Upper lobe of right lung (tissue), 1 donor: ENCODE measurements around the gene FGF9. TPM values are rescaled to one million over a fixed set of nuclear protein-coding genes. Genes with fewer than 3 reads are reported as not detected.
A peak's percentile ranks its signal among the peaks of the same experiment; 100 is the strongest.

Source experiments
- ATAC-seq: fragments of 200-7000 bp; cut with Tn5 transposase; one replicate; pipeline ENCODE4 v1.9.1; 2020; ENCODE audit warnings: mild to moderate bottlenecking, moderate library complexity
- DNase-seq: peaks from one replicate; pipeline ENCODE4 v3.0.0-alpha.2; 2020
- H3K27ac ChIP-seq: fragments of 200-600 bp; one replicate; pipeline ENCODE4 v1.8.0; 2022
- H3K27me3 ChIP-seq: fragments of 200-600 bp; one replicate; pipeline ENCODE4 v1.8.0; 2022; ENCODE audit warnings: mild to moderate bottlenecking
- H3K36me3 ChIP-seq: fragments of 200-600 bp; one replicate; pipeline ENCODE4 v1.8.0; 2022
- H3K4me1 ChIP-seq: fragments of 200-600 bp; one replicate; pipeline ENCODE4 v1.8.0; 2022
- H3K4me3 ChIP-seq: fragments of 200-600 bp; one replicate; pipeline ENCODE4 v1.8.0; 2022; ENCODE audit warnings: mild to moderate bottlenecking
- H3K9me3 ChIP-seq: fragments of 200-600 bp; one replicate; pipeline ENCODE4 v1.8.0; 2022
- intact Hi-C: fragments of 100-400 bp; cut with DNase I; formaldehyde crosslinking; loops from one replicate; pipeline ENCODE4 v1.11.0; 2022
- total RNA-seq: library from RNA; stranded (reverse); fragmentation: NEBNext Ultra II Directional; extraction: Animal tissue kit (Norgen Biotek cat#: 25700); gene quantifications from one replicate; pipeline ENCODE4 v1.2.1, GENCODE V29; 2021
- TF ChIP-seq, protein P1 (sequence below): fragments of 200-600 bp; IDR thresholded peaks from one replicate; pipeline ENCODE4 v1.8.0; 2022; ENCODE audit warnings: antibody characterized with exemption
- donor health status: DM: no; HTN: yes; CAD: no; lungs with severe emphysema.

FGF9 gene
- total RNA-seq, 1 donor from 2014 or later, result 2.7 TPM

DNA sequence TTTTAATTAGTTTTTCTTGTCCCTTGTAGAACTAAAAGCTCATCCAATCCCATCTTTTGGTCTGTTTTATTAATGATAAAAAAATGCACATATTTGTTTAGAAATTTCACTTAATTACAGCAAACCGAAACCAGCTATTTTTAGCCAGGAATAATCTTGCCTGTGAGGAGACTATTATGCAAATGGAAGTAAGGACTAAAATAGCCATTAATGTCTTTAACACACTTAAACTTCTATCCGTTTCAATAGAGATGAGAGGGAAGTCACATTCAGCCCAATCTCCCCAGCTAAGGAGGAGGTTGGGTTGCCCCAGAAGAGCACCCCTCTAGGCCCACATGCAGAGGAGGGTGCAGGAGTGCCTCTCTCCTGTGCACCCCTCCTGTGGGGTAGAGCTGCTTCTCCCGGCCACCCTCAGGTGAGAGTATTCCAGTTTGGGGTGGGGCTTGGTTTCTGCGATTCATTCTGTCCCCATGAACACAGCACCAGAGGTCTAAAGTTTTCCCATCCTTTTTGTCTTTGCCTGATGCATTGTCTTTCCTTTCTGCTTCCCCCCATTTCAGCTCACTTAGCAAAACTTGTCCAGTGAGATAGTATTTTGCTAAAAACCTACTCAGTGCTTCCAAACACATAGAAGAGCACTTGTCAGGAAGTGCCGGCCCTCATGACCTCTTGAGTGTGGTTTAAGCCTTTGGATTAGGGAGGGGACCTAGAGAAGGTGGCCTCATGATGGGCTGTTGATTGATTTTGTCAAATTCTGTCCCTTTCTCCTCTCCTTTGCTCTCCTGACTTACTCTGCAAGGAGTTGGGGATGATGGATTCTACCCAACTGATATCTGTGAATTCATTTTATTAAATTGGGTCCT, 28.2 kb downstream of the FGF9 start:
- no peaks in the 10 kb centered on the region for H3K4me1 ChIP-seq
- peak; percentile 64 for ATAC-seq
- DNase-seq, result no peak
- no peaks in the 10 kb centered on the region for H3K36me3 ChIP-seq
- H3K4me3 ChIP-seq, result no peak overlapping the region
- TF ChIP-seq, protein P1, sequence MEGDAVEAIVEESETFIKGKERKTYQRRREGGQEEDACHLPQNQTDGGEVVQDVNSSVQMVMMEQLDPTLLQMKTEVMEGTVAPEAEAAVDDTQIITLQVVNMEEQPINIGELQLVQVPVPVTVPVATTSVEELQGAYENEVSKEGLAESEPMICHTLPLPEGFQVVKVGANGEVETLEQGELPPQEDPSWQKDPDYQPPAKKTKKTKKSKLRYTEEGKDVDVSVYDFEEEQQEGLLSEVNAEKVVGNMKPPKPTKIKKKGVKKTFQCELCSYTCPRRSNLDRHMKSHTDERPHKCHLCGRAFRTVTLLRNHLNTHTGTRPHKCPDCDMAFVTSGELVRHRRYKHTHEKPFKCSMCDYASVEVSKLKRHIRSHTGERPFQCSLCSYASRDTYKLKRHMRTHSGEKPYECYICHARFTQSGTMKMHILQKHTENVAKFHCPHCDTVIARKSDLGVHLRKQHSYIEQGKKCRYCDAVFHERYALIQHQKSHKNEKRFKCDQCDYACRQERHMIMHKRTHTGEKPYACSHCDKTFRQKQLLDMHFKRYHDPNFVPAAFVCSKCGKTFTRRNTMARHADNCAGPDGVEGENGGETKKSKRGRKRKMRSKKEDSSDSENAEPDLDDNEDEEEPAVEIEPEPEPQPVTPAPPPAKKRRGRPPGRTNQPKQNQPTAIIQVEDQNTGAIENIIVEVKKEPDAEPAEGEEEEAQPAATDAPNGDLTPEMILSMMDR, result no peak
- no peaks in the 10 kb centered on the region for H3K27me3 ChIP-seq
- intact Hi-C loops, result no loop called here
- H3K9me3 ChIP-seq, result no peaks in the 10 kb centered on the region
- H3K27ac ChIP-seq, result no peak overlapping the region

DNA sequence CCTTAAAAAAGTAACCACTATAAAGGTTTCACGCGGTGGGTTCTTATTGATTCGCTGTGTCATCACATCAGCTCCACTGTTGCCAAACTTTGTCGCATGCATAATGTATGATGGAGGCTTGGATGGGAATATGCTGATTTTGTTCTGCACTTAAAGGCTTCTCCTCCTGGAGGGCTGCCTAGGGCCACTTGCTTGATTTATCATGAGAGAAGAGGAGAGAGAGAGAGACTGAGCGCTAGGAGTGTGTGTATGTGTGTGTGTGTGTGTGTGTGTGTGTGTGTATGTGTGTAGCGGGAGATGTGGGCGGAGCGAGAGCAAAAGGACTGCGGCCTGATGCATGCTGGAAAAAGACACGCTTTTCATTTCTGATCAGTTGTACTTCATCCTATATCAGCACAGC, 30.6 kb downstream of the FGF9 start:
- DNase-seq (no peak), ATAC-seq (no peak)
- H3K27me3 ChIP-seq, result no peaks in the 10 kb centered on the region
- H3K9me3 ChIP-seq, result no peaks in the 10 kb centered on the region
- H3K4me3 ChIP-seq, result no peak overlapping the region
- H3K4me1 ChIP-seq, result no peaks in the 10 kb centered on the region
- intact Hi-C loops, result no loop called here
- TF ChIP-seq, protein P1, result no peak
- H3K27ac ChIP-seq, result no peak overlapping the region
- H3K36me3 ChIP-seq, result no peaks in the 10 kb centered on the region

DNA sequence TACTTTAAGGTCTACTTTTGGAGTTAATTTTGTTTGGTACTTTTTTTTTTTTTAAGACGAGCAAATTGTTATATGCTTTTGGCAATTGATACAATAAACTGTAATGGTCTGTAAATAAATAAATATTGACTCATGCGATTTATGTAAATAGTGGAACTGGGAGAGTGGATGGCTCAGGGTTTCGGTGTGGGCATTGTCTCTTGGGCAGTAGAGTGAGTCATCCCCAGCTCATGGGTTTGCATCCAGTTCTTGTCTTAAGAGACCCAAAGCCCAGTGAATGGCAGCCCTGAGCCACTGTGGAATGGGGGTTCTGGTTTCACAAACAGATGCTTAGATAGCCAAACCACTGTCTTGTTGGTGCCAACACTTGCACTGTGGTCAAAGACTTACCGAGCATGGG, 33.0 kb downstream of the FGF9 start:
- Histone ChIP-seq H3K36me3 (no peaks in the 10 kb centered on the region), H3K4me1 (no peaks in the 10 kb centered on the region), H3K27me3 (no peaks in the 10 kb centered on the region), H3K4me3 (no peak overlapping the region), H3K9me3 (no peaks in the 10 kb centered on the region), H3K27ac (no peak overlapping the region)
- TF ChIP-seq, protein P1, result no peak
- DNase-seq, result no peak
- intact Hi-C loops, result no loop called here
- ATAC-seq, result no peak

DNA sequence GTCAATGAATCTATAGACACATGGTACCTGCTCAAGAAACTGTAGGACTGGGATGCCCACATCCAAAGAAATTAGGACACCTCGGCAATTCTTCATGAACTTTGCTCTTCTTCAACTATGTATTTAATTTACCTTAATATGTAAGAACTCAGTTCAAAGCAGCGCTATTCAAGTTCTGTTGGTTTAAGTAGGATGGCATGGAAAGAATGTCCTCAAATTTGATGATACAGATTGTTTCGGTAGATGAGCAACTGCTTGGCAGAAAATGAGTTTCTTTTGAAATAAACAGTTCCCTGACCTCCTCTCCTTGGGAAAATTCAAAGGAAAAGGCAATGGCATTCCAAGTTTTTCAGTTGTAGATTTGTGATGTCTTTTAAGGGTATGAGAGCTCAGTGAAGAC, 36.7 kb downstream of the FGF9 start:
- no peak for ATAC-seq
- TF ChIP-seq, protein P1, result no peak
- H3K9me3 ChIP-seq, result no peaks in the 10 kb centered on the region
- no peaks in the 10 kb centered on the region for H3K27me3 ChIP-seq
- H3K4me3 ChIP-seq, result no peak overlapping the region
- intact Hi-C loops, result no loop called here
- no peak for DNase-seq
- H3K4me1 ChIP-seq, result no peaks in the 10 kb centered on the region
- H3K27ac ChIP-seq, result no peak overlapping the region
- H3K36me3 ChIP-seq, result no peaks in the 10 kb centered on the region

DNA sequence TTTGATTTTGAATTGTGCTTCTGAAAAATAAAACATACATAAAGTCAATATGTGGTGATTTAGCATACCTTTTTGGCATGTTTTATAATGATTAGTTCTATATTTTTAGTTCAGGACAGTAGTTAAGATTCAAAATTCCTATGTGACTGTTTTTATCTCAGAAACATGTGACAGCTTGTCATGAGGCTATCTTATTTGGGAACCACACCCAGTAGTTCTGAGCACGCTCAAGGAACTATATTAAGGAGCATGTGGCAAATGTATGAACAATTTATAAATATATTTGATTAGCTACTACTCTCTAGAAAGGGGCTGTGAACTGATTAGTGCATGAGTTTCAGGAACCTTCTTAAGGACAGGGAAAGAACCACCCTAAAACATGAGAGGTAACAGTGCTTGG, 38.8 kb downstream of the FGF9 start:
- Histone ChIP-seq H3K4me3 (no peak overlapping the region), H3K27ac (no peak overlapping the region), H3K4me1 (no peaks in the 10 kb centered on the region), H3K9me3 (no peaks in the 10 kb centered on the region), H3K36me3 (no peaks in the 10 kb centered on the region), H3K27me3 (no peaks in the 10 kb centered on the region)
- intact Hi-C loops, result no loop called here
- DNase-seq (no peak), ATAC-seq (no peak)
- TF ChIP-seq, protein P1, result no peak
